Measurements from ENCODE around the gene SRF.
"Not testable (repeated sequence)": the region's sequence is repeated elsewhere in the genome, so short reads cannot be mapped to it uniquely, and the experiment has no call there.

SRF gene

GRCh38 chr6:43127180-43127579 is 43.9 kb upstream of the SRF start:
- TF ChIP-seq CTCF (IDR thresholded peaks at IDR 0.05; ENCODE audit: low read depth, low read length, missing control alignments), result no peak
- no peak overlapping the region for H3K4me3 ChIP-seq (ENCODE audit: low read depth, low read length)
- no peak for DNase-seq (ENCODE audit: low read depth)

- DNase-seq (ENCODE audit: low read depth), result no peak
Measured at GRCh38 chr6:43127877-43128276, 43.2 kb upstream of the SRF start.

GRCh38 chr6:43128926-43129325 is 42.1 kb upstream of the SRF start:
- TF ChIP-seq CTCF (IDR thresholded peaks at IDR 0.05; ENCODE audit: low read depth, low read length, missing control alignments), result no peak
- no peak for DNase-seq (ENCODE audit: low read depth)
- no peak overlapping the region for H3K4me3 ChIP-seq (ENCODE audit: low read depth, low read length)

More at GRCh38 chr6:43127877-43128276, 43.2 kb upstream of the SRF start:
- no peak for TF ChIP-seq CTCF (IDR thresholded peaks at IDR 0.05; ENCODE audit: low read depth, low read length, missing control alignments)
- no peak overlapping the region for H3K4me3 ChIP-seq (ENCODE audit: low read depth, low read length)

- DNase-seq (ENCODE audit: low read depth), result no peak
- TF ChIP-seq CTCF (IDR thresholded peaks at IDR 0.05; ENCODE audit: low read depth, low read length, missing control alignments), result peak; percentile 60
- no peak overlapping the region for H3K4me3 ChIP-seq (ENCODE audit: low read depth, low read length)
Measured at GRCh38 chr6:43129434-43130194, 41.5 kb upstream of the SRF start.

GRCh38 chr6:43130429-43130828 is 40.6 kb upstream of the SRF start:
- no peak for TF ChIP-seq CTCF (IDR thresholded peaks at IDR 0.05; ENCODE audit: low read depth, low read length, missing control alignments)
- no peak overlapping the region for H3K4me3 ChIP-seq (ENCODE audit: low read depth, low read length)
- DNase-seq (ENCODE audit: low read depth), result no peak

- not testable (repeated sequence) for H3K4me3 ChIP-seq (ENCODE audit: low read depth, low read length); DNase-seq (ENCODE audit: low read depth)
Measured at GRCh38 chr6:43131379-43131778, 39.7 kb upstream of the SRF start.

GRCh38 chr6:43138267-43138666 is 32.8 kb upstream of the SRF start:
- TF ChIP-seq CTCF (IDR thresholded peaks at IDR 0.05; ENCODE audit: low read depth, low read length, missing control alignments), result no peak

GRCh38 chr6:43139973-43140372 is 31.1 kb upstream of the SRF start:
- H3K4me3 ChIP-seq (ENCODE audit: low read depth, low read length); DNase-seq (ENCODE audit: low read depth): not testable (repeated sequence)

More at GRCh38 chr6:43138267-43138666, 32.8 kb upstream of the SRF start:
- H3K4me3 ChIP-seq (ENCODE audit: low read depth, low read length), result no peak overlapping the region
- no peak for DNase-seq (ENCODE audit: low read depth)
